ENCODE results near the gene PITPNM3. TPM values are rescaled to one million over a fixed set of nuclear protein-coding genes. Genes with fewer than 3 reads are reported as not detected.

Gene PITPNM3
- polyA plus RNA-seq, 1 donor from 2014 or later = 3.0 TPM

DNA sequence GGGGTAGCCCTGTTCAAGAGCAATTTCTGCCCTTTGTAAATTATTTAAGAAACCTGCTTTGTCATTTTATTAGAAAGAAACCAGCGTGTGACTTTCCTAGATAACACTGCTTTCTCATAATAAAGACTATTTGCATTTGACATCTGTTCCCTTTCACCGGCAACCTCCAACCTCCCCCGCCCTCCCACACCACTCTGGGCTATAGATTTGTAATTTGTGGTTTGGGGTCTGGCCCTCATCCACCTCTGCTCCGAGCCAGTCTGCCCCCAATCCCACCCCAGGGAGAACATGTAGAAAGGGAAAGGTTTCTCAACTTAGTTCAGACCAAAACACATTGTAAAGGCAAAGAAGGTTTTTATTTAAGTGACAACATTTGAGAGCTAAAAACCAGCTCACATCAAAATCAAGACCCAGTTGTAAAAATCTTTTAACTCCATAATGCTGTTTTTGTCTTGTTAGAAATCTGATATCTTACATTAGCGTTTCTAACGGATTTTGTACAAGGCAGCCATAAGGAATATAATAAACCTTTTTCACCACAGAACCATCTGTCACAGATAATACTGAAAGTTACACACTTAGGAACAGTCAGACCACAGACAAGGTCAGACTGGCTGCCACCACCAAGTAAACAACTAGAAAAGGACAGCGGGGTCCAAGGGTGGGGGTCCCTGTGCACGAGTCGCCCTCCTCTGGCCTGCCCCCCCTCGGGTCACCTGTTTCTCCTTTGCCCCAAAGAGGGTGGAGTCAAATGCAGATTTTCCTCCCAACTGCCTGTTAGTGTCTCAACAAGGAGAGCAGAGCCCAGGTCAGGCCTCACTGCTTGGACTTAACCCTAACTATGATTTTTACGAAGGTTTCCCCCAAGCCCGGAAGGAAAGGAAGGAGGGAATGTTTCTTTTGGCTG is 105.2 kb downstream of the PITPNM3 start:
- no peaks in the 10 kb centered on the region for H3K27me3 ChIP-seq (ENCODE audit: insufficient read depth, low read depth, low read length)
- no peak overlapping the region for H3K27ac ChIP-seq (ENCODE audit: low read length)
- H3K79me2 ChIP-seq (replicated peaks; ENCODE audit: insufficient read depth, low read length) = no peaks in the 10 kb centered on the region
- TF ChIP-seq POLR2AphosphoS5 (IDR thresholded peaks at IDR 0.05) (no peak), EP300 (conservative IDR thresholded peaks at IDR 0.05; ENCODE audit: poor library complexity, severe bottlenecking) (no peak), MXI1 (conservative IDR thresholded peaks at IDR 0.05; ENCODE audit: poor library complexity, severe bottlenecking) (no peak), EZH2 (IDR thresholded peaks at IDR 0.05; ENCODE audit: borderline replicate concordance, insufficient read depth, low read length, poor library complexity, severe bottlenecking) (no peak), SMC3 (conservative IDR thresholded peaks at IDR 0.05; ENCODE audit: poor library complexity) (no peak), RAD21 (conservative IDR thresholded peaks at IDR 0.05) (no peak), TAF1 (IDR thresholded peaks at IDR 0.05; ENCODE audit: low read depth) (no peak)
- TF ChIP-seq, protein P1, sequence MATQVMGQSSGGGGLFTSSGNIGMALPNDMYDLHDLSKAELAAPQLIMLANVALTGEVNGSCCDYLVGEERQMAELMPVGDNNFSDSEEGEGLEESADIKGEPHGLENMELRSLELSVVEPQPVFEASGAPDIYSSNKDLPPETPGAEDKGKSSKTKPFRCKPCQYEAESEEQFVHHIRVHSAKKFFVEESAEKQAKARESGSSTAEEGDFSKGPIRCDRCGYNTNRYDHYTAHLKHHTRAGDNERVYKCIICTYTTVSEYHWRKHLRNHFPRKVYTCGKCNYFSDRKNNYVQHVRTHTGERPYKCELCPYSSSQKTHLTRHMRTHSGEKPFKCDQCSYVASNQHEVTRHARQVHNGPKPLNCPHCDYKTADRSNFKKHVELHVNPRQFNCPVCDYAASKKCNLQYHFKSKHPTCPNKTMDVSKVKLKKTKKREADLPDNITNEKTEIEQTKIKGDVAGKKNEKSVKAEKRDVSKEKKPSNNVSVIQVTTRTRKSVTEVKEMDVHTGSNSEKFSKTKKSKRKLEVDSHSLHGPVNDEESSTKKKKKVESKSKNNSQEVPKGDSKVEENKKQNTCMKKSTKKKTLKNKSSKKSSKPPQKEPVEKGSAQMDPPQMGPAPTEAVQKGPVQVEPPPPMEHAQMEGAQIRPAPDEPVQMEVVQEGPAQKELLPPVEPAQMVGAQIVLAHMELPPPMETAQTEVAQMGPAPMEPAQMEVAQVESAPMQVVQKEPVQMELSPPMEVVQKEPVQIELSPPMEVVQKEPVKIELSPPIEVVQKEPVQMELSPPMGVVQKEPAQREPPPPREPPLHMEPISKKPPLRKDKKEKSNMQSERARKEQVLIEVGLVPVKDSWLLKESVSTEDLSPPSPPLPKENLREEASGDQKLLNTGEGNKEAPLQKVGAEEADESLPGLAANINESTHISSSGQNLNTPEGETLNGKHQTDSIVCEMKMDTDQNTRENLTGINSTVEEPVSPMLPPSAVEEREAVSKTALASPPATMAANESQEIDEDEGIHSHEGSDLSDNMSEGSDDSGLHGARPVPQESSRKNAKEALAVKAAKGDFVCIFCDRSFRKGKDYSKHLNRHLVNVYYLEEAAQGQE (IDR thresholded peaks at IDR 0.05; ENCODE audit: borderline replicate concordance) = no peak
- TF ChIP-seq, protein P2, sequence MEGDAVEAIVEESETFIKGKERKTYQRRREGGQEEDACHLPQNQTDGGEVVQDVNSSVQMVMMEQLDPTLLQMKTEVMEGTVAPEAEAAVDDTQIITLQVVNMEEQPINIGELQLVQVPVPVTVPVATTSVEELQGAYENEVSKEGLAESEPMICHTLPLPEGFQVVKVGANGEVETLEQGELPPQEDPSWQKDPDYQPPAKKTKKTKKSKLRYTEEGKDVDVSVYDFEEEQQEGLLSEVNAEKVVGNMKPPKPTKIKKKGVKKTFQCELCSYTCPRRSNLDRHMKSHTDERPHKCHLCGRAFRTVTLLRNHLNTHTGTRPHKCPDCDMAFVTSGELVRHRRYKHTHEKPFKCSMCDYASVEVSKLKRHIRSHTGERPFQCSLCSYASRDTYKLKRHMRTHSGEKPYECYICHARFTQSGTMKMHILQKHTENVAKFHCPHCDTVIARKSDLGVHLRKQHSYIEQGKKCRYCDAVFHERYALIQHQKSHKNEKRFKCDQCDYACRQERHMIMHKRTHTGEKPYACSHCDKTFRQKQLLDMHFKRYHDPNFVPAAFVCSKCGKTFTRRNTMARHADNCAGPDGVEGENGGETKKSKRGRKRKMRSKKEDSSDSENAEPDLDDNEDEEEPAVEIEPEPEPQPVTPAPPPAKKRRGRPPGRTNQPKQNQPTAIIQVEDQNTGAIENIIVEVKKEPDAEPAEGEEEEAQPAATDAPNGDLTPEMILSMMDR (IDR thresholded peaks at IDR 0.05; ENCODE audit: poor library complexity, severe bottlenecking) = no peak
- no peak overlapping the region for H3K9ac ChIP-seq (ENCODE audit: low read length)
- H3F3A ChIP-seq (ENCODE audit: insufficient read depth, low read length, poor library complexity, severe bottlenecking) = no peaks in the 10 kb centered on the region
- H3K9me2 ChIP-seq (ENCODE audit: insufficient read depth, low read length) = no peaks in the 10 kb centered on the region
- no peaks in the 10 kb centered on the region for H3K9me3 ChIP-seq (ENCODE audit: low read length)
- H3K4me2 ChIP-seq (ENCODE audit: low read length) = no peak overlapping the region
- no peak overlapping the region for H2AFZ ChIP-seq (ENCODE audit: low read depth, low read length)
- no peaks in the 10 kb centered on the region for H3K36me3 ChIP-seq (ENCODE audit: insufficient read depth, low read length)
- no peaks in the 10 kb centered on the region for H4K20me1 ChIP-seq (ENCODE audit: insufficient read depth)
- no peak overlapping the region for H3K4me3 ChIP-seq (ENCODE audit: low read length)

DNA sequence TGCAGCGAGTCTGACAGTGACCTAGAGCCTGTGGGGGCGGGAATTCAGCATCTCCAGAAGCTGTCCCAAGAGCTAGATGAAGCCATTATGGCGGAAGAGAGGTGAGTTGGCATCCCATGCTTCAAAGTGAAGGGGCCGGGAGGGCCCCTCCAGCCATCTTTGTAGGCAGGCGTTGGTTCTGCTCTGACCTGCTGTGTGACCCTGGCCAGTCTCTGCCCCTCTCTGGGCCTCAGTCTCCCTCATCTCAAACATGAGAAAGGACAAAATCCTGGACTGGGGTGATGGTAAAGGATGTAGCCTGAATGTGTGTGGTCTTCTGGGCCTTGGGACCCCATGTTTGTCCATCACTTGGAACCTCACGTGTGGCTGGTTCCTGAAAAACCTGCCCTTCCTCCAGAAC is 107.0 kb downstream of the PITPNM3 start:
- TF ChIP-seq MXI1 (conservative IDR thresholded peaks at IDR 0.05; ENCODE audit: poor library complexity, severe bottlenecking) = no peak
- TF ChIP-seq, protein P1 (IDR thresholded peaks at IDR 0.05; ENCODE audit: borderline replicate concordance) = no peak
- TF ChIP-seq, protein P2 (IDR thresholded peaks at IDR 0.05; ENCODE audit: poor library complexity, severe bottlenecking) = no peak
- TF ChIP-seq SMC3 (conservative IDR thresholded peaks at IDR 0.05; ENCODE audit: poor library complexity) = no peak
- TF ChIP-seq POLR2AphosphoS5 (IDR thresholded peaks at IDR 0.05) = no peak
- no peak for TF ChIP-seq EZH2 (IDR thresholded peaks at IDR 0.05; ENCODE audit: borderline replicate concordance, insufficient read depth, low read length, poor library complexity, severe bottlenecking)
- no peak for TF ChIP-seq RAD21 (conservative IDR thresholded peaks at IDR 0.05)
- no peak for TF ChIP-seq EP300 (conservative IDR thresholded peaks at IDR 0.05; ENCODE audit: poor library complexity, severe bottlenecking)
- TF ChIP-seq TAF1 (IDR thresholded peaks at IDR 0.05; ENCODE audit: low read depth) = no peak
- H3F3A ChIP-seq (ENCODE audit: insufficient read depth, low read length, poor library complexity, severe bottlenecking) = no peaks in the 10 kb centered on the region
- H3K9me3 ChIP-seq (ENCODE audit: low read length) = no peaks in the 10 kb centered on the region
- no peaks in the 10 kb centered on the region for H3K79me2 ChIP-seq (replicated peaks; ENCODE audit: insufficient read depth, low read length)
- no peaks in the 10 kb centered on the region for H4K20me1 ChIP-seq (ENCODE audit: insufficient read depth)
- no peaks in the 10 kb centered on the region for H3K27me3 ChIP-seq (ENCODE audit: insufficient read depth, low read depth, low read length)
- no peaks in the 10 kb centered on the region for H3K9me2 ChIP-seq (ENCODE audit: insufficient read depth, low read length)
- H3K4me2 ChIP-seq (ENCODE audit: low read length) = no peak overlapping the region
- H3K4me3 ChIP-seq (ENCODE audit: low read length) = no peak overlapping the region
- no peak overlapping the region for H3K27ac ChIP-seq (ENCODE audit: low read length)
- H3K36me3 ChIP-seq (ENCODE audit: insufficient read depth, low read length) = no peaks in the 10 kb centered on the region
- H2AFZ ChIP-seq (ENCODE audit: low read depth, low read length) = no peak overlapping the region
- H3K9ac ChIP-seq (ENCODE audit: low read length) = no peak overlapping the region
